Measurements from ENCODE around the gene SMAD9. TPM values are rescaled to one million over a fixed set of nuclear protein-coding genes. Genes with fewer than 3 reads are reported as not detected.

SMAD9 gene
- total RNA-seq, 2 donors from 2014 or later = 0.42 TPM; not detected in 1

DNA sequence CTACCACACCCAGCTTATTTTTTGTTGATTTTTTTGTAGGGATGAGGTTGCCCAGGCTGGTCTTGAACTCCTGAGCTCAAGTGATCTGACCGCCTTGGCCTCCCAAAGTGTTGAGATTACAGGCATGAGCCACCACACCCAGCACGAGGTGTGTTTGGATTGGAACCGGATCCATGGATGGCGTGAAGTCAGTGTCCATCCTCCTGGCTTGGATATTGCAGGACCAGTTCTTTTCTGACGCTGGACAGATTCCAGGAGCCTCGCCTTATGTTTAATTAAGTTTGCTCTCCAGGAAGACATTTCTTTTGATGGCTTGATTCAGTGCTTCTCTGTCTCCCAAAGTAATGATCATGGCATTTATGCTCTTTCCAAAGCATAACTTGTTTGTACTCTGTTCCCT is 115.5 kb downstream of the SMAD9 start:
- H3K27me3 Mint-ChIP-seq = peaks cover 34% of the 10 kb centered on the region
- no peak overlapping the region for H3K27ac Mint-ChIP-seq
- H3K9me3 Mint-ChIP-seq = no peaks in the 10 kb centered on the region
- no peak for ATAC-seq (replicated peaks)
- H3K4me1 Mint-ChIP-seq = no peaks in the 10 kb centered on the region
- no peak overlapping the region for H3K4me3 Mint-ChIP-seq
- H3K36me3 Mint-ChIP-seq (ENCODE audit: low read depth) = no peaks in the 10 kb centered on the region

DNA sequence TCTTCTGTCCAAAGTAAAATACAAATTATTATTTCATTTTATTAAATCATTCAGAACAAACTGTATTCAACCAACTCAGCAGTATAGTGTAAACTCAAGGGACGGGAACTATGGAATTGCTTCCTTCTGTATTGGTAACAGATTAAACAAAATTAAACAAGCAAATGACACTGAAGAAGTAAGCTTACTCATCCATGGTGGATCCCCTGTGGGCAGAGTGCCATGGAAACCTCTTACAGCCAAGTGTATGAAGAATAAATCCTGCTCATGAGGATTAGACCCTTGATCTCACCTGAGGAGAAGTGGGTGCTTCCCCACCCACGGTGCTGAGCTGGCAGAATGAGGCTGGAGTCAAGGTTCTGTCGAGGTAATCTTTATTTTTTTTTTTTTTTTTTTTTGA is 119.0 kb downstream of the SMAD9 start:
- no peak overlapping the region for H3K4me3 Mint-ChIP-seq
- peaks cover 19% of the 10 kb centered on the region for H3K27me3 Mint-ChIP-seq
- no peak for ATAC-seq (replicated peaks)
- no peak overlapping the region for H3K27ac Mint-ChIP-seq
- no peaks in the 10 kb centered on the region for H3K9me3 Mint-ChIP-seq
- no peaks in the 10 kb centered on the region for H3K36me3 Mint-ChIP-seq (ENCODE audit: low read depth)
- H3K4me1 Mint-ChIP-seq = no peaks in the 10 kb centered on the region

DNA sequence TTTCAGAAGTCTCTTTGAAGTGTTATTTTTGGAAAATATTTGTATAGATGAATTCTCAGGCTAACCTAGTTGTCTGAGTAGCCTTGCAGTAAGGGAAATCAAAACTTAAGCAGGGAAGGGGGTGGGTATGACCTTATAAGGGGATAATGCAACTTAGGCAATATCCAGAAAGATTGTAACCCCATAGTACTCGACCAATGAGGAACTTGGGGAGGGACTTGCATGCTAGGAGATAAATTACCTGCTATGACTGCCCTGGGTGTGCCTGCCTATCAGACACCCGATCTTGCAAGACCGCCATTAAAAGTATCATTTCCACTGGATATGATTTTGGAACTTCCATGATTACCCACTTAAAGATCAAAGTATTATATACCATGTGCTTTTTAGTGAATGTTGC is 124.0 kb downstream of the SMAD9 start:
- Mint-ChIP-seq H3K36me3 (ENCODE audit: low read depth) (no peaks in the 10 kb centered on the region), H3K4me3 (no peak overlapping the region), H3K27ac (no peak overlapping the region), H3K27me3 (peaks cover 8% of the 10 kb centered on the region), H3K4me1 (no peaks in the 10 kb centered on the region), H3K9me3 (no peaks in the 10 kb centered on the region)
- no peak for ATAC-seq (replicated peaks)

DNA sequence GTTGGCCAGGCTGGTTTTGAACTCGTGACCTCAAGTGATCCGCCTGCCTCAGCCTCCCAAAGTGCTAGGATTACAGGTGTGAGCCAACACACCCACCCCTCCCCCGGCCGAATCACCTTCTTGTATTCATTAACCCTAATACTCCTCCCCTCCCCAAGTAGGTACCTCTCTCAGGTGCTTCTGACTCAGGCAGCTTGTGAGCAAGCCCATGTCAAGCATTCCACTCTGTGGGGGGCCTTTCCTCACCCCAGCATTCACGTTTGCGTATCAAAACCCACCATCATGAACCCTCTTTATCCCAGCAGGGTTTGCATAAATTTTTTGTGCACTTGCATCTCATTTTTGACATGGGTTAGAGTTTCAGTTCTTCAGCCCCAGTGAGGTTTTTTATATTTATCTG is 124.6 kb downstream of the SMAD9 start:
- Mint-ChIP-seq H3K4me3 (no peak overlapping the region), H3K36me3 (ENCODE audit: low read depth) (no peaks in the 10 kb centered on the region), H3K27me3 (peaks cover 8% of the 10 kb centered on the region), H3K27ac (no peak overlapping the region), H3K4me1 (no peaks in the 10 kb centered on the region), H3K9me3 (no peaks in the 10 kb centered on the region)
- ATAC-seq (replicated peaks) = no peak

Other genes with a start within 250 kb of the SMAD9 start
- not detected for gene SERTM1, start 246.2 kb downstream of the SMAD9 start, total RNA-seq
- gene RFXAP, start 101.0 kb downstream of the SMAD9 start, total RNA-seq = 10 to 100 TPM; 13.9 to 15.3 TPM
- gene ALG5, start 79.1 kb upstream of the SMAD9 start, total RNA-seq = 10 to 100 TPM; 19.5 to 30.1 TPM
- 100 to 1,000 TPM in 1 of 2 donors, 10 to 100 TPM in 1; 77.3 to 118 TPM for gene EXOSC8, start 80.5 kb upstream of the SMAD9 start, total RNA-seq
- gene SUPT20H, start 139.4 kb upstream of the SMAD9 start, total RNA-seq = 10 to 100 TPM; 56.7 to 72.8 TPM
- not detected for gene CSNK1A1L, start 185.4 kb upstream of the SMAD9 start, total RNA-seq

Data from activated T-helper 17 cell treated with anti-CD3 and anti-CD28 coated beads, Interleukin-2, amount 50 U/mL, for 72 hours (primary cell).